PC-3 (cell line): ENCODE data around the gene RBM18.

Source experiments
- CTCF ChIP-seq: fragments of 300-600 bp; sonication (generic); conservative IDR thresholded peaks from 2 replicates; pipeline ENCODE4 v1.5.1; 2017; ENCODE audit warnings: antibody characterized with exemption, low read depth, mild to moderate bottlenecking, low read length
- EZH2 ChIP-seq: fragments of 300-600 bp; sonication (generic); IDR thresholded peaks from one replicate; pipeline ENCODE4 v1.6.1; 2017; ENCODE audit warnings: antibody characterized with exemption, mild to moderate bottlenecking, low read length; ENCODE audit not compliant: unreplicated experiment
- EZH2phosphoT487 ChIP-seq: fragments of 300-600 bp; sonication (generic); IDR thresholded peaks from 2 replicates; pipeline ENCODE4 v1.6.1; 2018; ENCODE audit warnings: mild to moderate bottlenecking, antibody characterized with exemption, low read length, borderline replicate concordance

GRCh38 chr9:122248448-122248865, 16.2 kb downstream of the RBM18 start:
- TF ChIP-seq CTCF: no peak
- TF ChIP-seq EZH2phosphoT487: no peak
- no peak for TF ChIP-seq EZH2
